HCT116 (cell line): Measurements from ENCODE around the gene EIF2D. TPM values are rescaled to one million over a fixed set of nuclear protein-coding genes. Genes with fewer than 3 reads are reported as not detected.

ENCODE experiments used
- ATAC-seq: fragments of 200-7000 bp; cut with Tn5 transposase; 2 replicates; pipeline ENCODE4 v1.9.1; 2020; ENCODE audit warnings: mild to moderate bottlenecking, moderate library complexity
- BruUV-seq: library from RNA; stranded (reverse); fragments of 400-500 nt; replicated peaks from 2 replicates; lab custom pipeline; 2021; lab: Mats Ljungman, UMichigan
- CTCF ChIA-PET: fragments of 300-600 bp; sonication (Branson Sonifier 250); formaldehyde crosslinking; loops from one replicate; lab custom pipeline; 2021; ENCODE audit warnings: antibody characterized with exemption; lab: Charles Lee
- POLR2A ChIA-PET: fragments of 300-600, 350-600 bp; sonication (Branson Sonifier 250); formaldehyde crosslinking; loops from one replicate; lab custom pipeline; 2021; ENCODE audit warnings: antibody characterized with exemption; lab: Charles Lee
- RAD21 ChIA-PET, 2 experiments: fragments of 300-600 bp; sonication (Branson Sonifier 250); formaldehyde crosslinking; loops; one replicate each; lab custom pipeline; 2023; ENCODE audit warnings: low total read pairs in 2 of 2; ENCODE audit not compliant: uncharacterized antibody in 2 of 2, unreplicated experiment in 2 of 2, low non-redundant PET in 1 of 2; lab: Charles Lee
- DNase-seq: peaks from one replicate; pipeline ENCODE4 v3.0.0-alpha.2; 2010; ENCODE audit warnings: low read depth, low spot score
- H2AFZ ChIP-seq: fragments of 200-600 bp; shearing (Covaris generic), sonication (generic); 2 replicates; pipeline ENCODE4 v1.6.1; 2017; ENCODE audit warnings: low read depth, mixed run types, mixed read lengths, antibody characterized with exemption, low read length; ENCODE audit not compliant: poor library complexity, severe bottlenecking
- H3K27ac ChIP-seq: 2 replicates; pipeline ENCODE4 v1.5.1; 2012; ENCODE audit warnings: low read depth, low read length
- H3K27me3 ChIP-seq: fragments of 200-600 bp; sonication (generic); 2 replicates; pipeline ENCODE4 v1.6.1; 2016; ENCODE audit warnings: mixed run types, low read length, mixed read lengths; ENCODE audit not compliant: insufficient read depth
- H3K36me3 ChIP-seq, 2 experiments: fragments of 200-500 bp in 1 of 2; fragments of 200-600 bp in 1 of 2; sonication (Bioruptor generic) in 1 of 2; sonication (generic) in 1 of 2; 2 replicates each; pipeline versions ENCODE4 v1.5.1 to v1.6.1; 2014 to 2016; ENCODE audit warnings: low read length in 2 of 2, inconsistent platforms in 1 of 2, mixed read lengths in 1 of 2, mixed run types in 1 of 2; ENCODE audit not compliant: insufficient read depth in 2 of 2, control insufficient read depth in 1 of 2
- H3K4me1 ChIP-seq, 2 experiments: fragments of 200-600 bp in 1 of 2; sonication (generic) in 1 of 2; 2 replicates each; pipeline versions ENCODE4 v1.5.1 to v1.6.1; 2012 to 2017; ENCODE audit warnings: low read length in 2 of 2, inconsistent platforms in 1 of 2, mild to moderate bottlenecking in 1 of 2, mixed read lengths in 1 of 2, mixed run types in 1 of 2, moderate library complexity in 1 of 2; ENCODE audit not compliant: insufficient read depth in 2 of 2, control insufficient read depth in 1 of 2
- H3K4me2 ChIP-seq: fragments of 200-600 bp; sonication (generic); 2 replicates; pipeline ENCODE4 v1.6.1; 2017; ENCODE audit warnings: mixed run types, low read length, mixed read lengths
- H3K4me3 ChIP-seq, 2 experiments: fragments of 200-600 bp in 1 of 2; sonication (generic) in 1 of 2; replicated peaks in 1 of 2; 2 replicates each; pipeline ENCODE4 v1.5.1; 2011 to 2016; ENCODE audit warnings: low read length in 2 of 2, control low read depth in 1 of 2, low read depth in 1 of 2, mild to moderate bottlenecking in 1 of 2, mixed read lengths in 1 of 2, mixed run types in 1 of 2
- H3K79me2 ChIP-seq: fragments of 200-600 bp; sonication (generic); 2 replicates; pipeline ENCODE4 v1.6.1; 2017; ENCODE audit warnings: mild to moderate bottlenecking, mixed run types, low read length, moderate library complexity, mixed read lengths; ENCODE audit not compliant: insufficient read depth
- H3K9ac ChIP-seq: fragments of 200-600 bp; sonication (generic); 2 replicates; pipeline ENCODE4 v1.6.1; 2016; ENCODE audit warnings: low read length, mixed read lengths
- H3K9me2 ChIP-seq: fragments of 200-600 bp; sonication (generic), shearing (Covaris generic); 2 replicates; pipeline ENCODE4 v1.6.1; 2017; ENCODE audit warnings: mixed run types, mild to moderate bottlenecking, moderate library complexity; ENCODE audit not compliant: insufficient read depth
- H3K9me3 ChIP-seq, 2 experiments: fragments of 200-500 bp in 1 of 2; fragments of 200-600 bp in 1 of 2; sonication (Bioruptor generic) in 1 of 2; sonication (generic) in 1 of 2; 2 replicates each; pipeline ENCODE4 v1.6.1; 2014 to 2017; ENCODE audit warnings: low read length in 2 of 2, mixed read lengths in 2 of 2, inconsistent platforms in 1 of 2, low read depth in 1 of 2, mild to moderate bottlenecking in 1 of 2, mixed run types in 1 of 2, moderate library complexity in 1 of 2; ENCODE audit not compliant: control insufficient read depth in 1 of 2, insufficient read depth in 1 of 2
- H4K20me1 ChIP-seq: fragments of 200-600 bp; sonication (generic), shearing (Covaris generic); 2 replicates; pipeline ENCODE4 v1.6.1; 2017; ENCODE audit warnings: mixed run types, mild to moderate bottlenecking, moderate library complexity; ENCODE audit not compliant: insufficient read depth
- ATF3 ChIP-seq: IDR thresholded peaks from 2 replicates; pipeline ENCODE4 v1.6.1; 2012
- CEBPB ChIP-seq: IDR thresholded peaks from 2 replicates; pipeline ENCODE4 v1.6.1; 2012; ENCODE audit warnings: low read depth
- CTCF ChIP-seq, 3 experiments: fragments of 200-600 bp in 1 of 3; sonication (generic) in 1 of 3; IDR thresholded peaks in 2 of 3; conservative IDR thresholded peaks in 1 of 3; 2 replicates each; pipeline ENCODE4 v1.5.1; 2012 to 2017; ENCODE audit warnings: low read depth in 2 of 3, low read length in 2 of 3, antibody characterized with exemption in 1 of 3, borderline replicate concordance in 1 of 3, control low read depth in 1 of 3, mild to moderate bottlenecking in 1 of 3, mixed read lengths in 1 of 3, mixed run types in 1 of 3, moderate library complexity in 1 of 3; ENCODE audit not compliant: insufficient read depth in 1 of 3
- EGR1 ChIP-seq: IDR thresholded peaks from 2 replicates; pipeline ENCODE4 v1.6.1; 2012; ENCODE audit warnings: low read depth
- ELF1 ChIP-seq: IDR thresholded peaks from 2 replicates; pipeline ENCODE4 v1.6.1; 2012; ENCODE audit warnings: low read depth, borderline replicate concordance
- EZH2 ChIP-seq: fragments of 200-600 bp; sonication (generic); IDR thresholded peaks from 2 replicates; pipeline ENCODE4 v1.6.1; 2017; ENCODE audit warnings: antibody characterized with exemption, mixed run types
- EZH2phosphoT487 ChIP-seq: fragments of 200-600 bp; IDR thresholded peaks from 2 replicates; pipeline ENCODE4 v1.6.1; 2018; ENCODE audit warnings: antibody characterized with exemption, borderline replicate concordance
- FOSL1 ChIP-seq: IDR thresholded peaks from 2 replicates; pipeline ENCODE4 v1.6.1; 2012; ENCODE audit warnings: low read depth
- JUND ChIP-seq: IDR thresholded peaks from 2 replicates; pipeline ENCODE4 v1.6.1; 2012
- POLR2A ChIP-seq: IDR thresholded peaks from 2 replicates; pipeline ENCODE4 v1.7.0; 2011; ENCODE audit warnings: borderline replicate concordance; ENCODE audit not compliant: insufficient read depth, insufficient read length; ENCODE audit errors: extremely low read depth
- POLR2AphosphoS5 ChIP-seq: IDR thresholded peaks from 2 replicates; pipeline ENCODE4 v1.6.1; 2011; ENCODE audit warnings: mild to moderate bottlenecking, low read depth, low read length, moderate library complexity
- RAD21 ChIP-seq: IDR thresholded peaks from 2 replicates; pipeline ENCODE4 v1.6.1; 2012; ENCODE audit warnings: low read depth, mild to moderate bottlenecking
- SRF ChIP-seq: IDR thresholded peaks from 2 replicates; pipeline ENCODE4 v1.6.1; 2012; ENCODE audit warnings: low read depth
- TCF7L2 ChIP-seq: IDR thresholded peaks from 2 replicates; pipeline ENCODE4 v1.7.0; 2011; ENCODE audit warnings: borderline replicate concordance, inconsistent platforms; ENCODE audit not compliant: insufficient read depth, insufficient read length; ENCODE audit errors: extremely low read depth
- YY1 ChIP-seq: IDR thresholded peaks from 2 replicates; pipeline ENCODE4 v1.6.1; 2011; ENCODE audit warnings: low read length, low read depth, moderate library complexity, mild to moderate bottlenecking; ENCODE audit not compliant: insufficient replicate concordance; ENCODE audit errors: extremely low read depth
- ZFX ChIP-seq: fragments of 450-650 bp; IDR thresholded peaks from 2 replicates; pipeline ENCODE4 v1.6.1; 2017
- ZNF274 ChIP-seq: fragments of 200-500 bp; sonication (Bioruptor generic); IDR thresholded peaks from 2 replicates; pipeline ENCODE4 v1.6.1; 2014; ENCODE audit warnings: mild to moderate bottlenecking, low read depth, low read length, inconsistent platforms
- intact Hi-C: fragments of 100-400 bp; cut with micrococcal nuclease; formaldehyde crosslinking; loops from 2 replicates; pipeline ENCODE4 v1.10.0; 2022
- total RNA-seq: library from RNA; stranded (reverse); gene quantifications from one replicate; pipeline ENCODE4 v1.2.1, GENCODE V29; 2021; ENCODE audit not compliant: unreplicated experiment
- TF ChIP-seq, protein P1 (sequence below): IDR thresholded peaks from 2 replicates; pipeline ENCODE4 v1.6.1; 2012; ENCODE audit warnings: low read depth
- TF ChIP-seq, protein P2 (sequence below): IDR thresholded peaks from 2 replicates; pipeline ENCODE4 v1.6.1; 2011; ENCODE audit warnings: mild to moderate bottlenecking, low read length, moderate library complexity; ENCODE audit not compliant: insufficient replicate concordance; ENCODE audit errors: extremely low read depth

Gene EIF2D
- total RNA-seq, 1 experiment from 2014 or later: 54.8 TPM

DNA sequence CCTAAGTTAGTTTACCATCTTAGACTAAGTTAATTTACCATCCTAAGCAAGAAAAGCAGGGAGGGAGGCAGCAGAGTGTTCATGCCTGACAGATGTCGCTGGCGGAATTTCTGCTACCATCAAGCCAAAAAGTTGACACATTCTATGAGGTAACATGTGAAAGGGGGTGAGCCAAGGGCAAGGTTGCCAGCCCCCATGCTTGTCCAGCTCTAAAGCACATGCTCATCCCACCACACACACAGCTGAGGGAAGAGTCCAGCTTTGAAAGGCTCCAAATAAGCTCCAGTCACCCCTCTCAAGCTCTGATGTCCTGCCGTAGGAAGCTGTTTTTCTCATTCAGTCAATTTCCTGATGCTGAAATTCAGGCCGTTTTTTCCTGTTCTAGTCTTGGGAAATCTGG, 46.3 kb downstream of the EIF2D start:
- Histone ChIP-seq H3K9me2 (no peaks in the 10 kb centered on the region), H3K4me2 (no peak overlapping the region), H3K9ac (no peak overlapping the region), H3K79me2 (no peaks in the 10 kb centered on the region), H3K36me3 (no peaks in the 10 kb centered on the region), H2AFZ (no peak overlapping the region), H3K4me3 (no peak overlapping the region), H4K20me1 (no peaks in the 10 kb centered on the region), H3K9me3 (no peaks in the 10 kb centered on the region), H3K27ac (no peak overlapping the region), H3K4me1 (no peaks in the 10 kb centered on the region), H3K27me3 (no peaks in the 10 kb centered on the region)
- DNase-seq: no peak
- no TSS peak for BruUV-seq
- intact Hi-C loops: no loop called here
- ChIA-PET POLR2A (no interaction called here), CTCF (no interaction called here), RAD21 (no interaction called here)
- no peak for TF ChIP-seq CEBPB
- no peak for TF ChIP-seq FOSL1
- TF ChIP-seq, protein P1, sequence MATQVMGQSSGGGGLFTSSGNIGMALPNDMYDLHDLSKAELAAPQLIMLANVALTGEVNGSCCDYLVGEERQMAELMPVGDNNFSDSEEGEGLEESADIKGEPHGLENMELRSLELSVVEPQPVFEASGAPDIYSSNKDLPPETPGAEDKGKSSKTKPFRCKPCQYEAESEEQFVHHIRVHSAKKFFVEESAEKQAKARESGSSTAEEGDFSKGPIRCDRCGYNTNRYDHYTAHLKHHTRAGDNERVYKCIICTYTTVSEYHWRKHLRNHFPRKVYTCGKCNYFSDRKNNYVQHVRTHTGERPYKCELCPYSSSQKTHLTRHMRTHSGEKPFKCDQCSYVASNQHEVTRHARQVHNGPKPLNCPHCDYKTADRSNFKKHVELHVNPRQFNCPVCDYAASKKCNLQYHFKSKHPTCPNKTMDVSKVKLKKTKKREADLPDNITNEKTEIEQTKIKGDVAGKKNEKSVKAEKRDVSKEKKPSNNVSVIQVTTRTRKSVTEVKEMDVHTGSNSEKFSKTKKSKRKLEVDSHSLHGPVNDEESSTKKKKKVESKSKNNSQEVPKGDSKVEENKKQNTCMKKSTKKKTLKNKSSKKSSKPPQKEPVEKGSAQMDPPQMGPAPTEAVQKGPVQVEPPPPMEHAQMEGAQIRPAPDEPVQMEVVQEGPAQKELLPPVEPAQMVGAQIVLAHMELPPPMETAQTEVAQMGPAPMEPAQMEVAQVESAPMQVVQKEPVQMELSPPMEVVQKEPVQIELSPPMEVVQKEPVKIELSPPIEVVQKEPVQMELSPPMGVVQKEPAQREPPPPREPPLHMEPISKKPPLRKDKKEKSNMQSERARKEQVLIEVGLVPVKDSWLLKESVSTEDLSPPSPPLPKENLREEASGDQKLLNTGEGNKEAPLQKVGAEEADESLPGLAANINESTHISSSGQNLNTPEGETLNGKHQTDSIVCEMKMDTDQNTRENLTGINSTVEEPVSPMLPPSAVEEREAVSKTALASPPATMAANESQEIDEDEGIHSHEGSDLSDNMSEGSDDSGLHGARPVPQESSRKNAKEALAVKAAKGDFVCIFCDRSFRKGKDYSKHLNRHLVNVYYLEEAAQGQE: no peak
- TF ChIP-seq YY1: no peak
- TF ChIP-seq ELF1: no peak
- TF ChIP-seq EGR1: no peak
- no peak for TF ChIP-seq POLR2A
- TF ChIP-seq JUND: no peak
- no peak for TF ChIP-seq POLR2AphosphoS5
- TF ChIP-seq, protein P2, sequence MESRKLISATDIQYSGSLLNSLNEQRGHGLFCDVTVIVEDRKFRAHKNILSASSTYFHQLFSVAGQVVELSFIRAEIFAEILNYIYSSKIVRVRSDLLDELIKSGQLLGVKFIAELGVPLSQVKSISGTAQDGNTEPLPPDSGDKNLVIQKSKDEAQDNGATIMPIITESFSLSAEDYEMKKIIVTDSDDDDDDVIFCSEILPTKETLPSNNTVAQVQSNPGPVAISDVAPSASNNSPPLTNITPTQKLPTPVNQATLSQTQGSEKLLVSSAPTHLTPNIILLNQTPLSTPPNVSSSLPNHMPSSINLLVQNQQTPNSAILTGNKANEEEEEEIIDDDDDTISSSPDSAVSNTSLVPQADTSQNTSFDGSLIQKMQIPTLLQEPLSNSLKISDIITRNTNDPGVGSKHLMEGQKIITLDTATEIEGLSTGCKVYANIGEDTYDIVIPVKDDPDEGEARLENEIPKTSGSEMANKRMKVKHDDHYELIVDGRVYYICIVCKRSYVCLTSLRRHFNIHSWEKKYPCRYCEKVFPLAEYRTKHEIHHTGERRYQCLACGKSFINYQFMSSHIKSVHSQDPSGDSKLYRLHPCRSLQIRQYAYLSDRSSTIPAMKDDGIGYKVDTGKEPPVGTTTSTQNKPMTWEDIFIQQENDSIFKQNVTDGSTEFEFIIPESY: no peak
- TF ChIP-seq RAD21: no peak
- TF ChIP-seq CTCF (IDR thresholded peaks at IDR 0.05 in 2 of 3, conservative IDR thresholded peaks at IDR 0.05 in 1 of 3; ENCODE audit: borderline replicate concordance in 1 of 3, insufficient read depth in 1 of 3, low read depth in 2 of 3, low read length in 2 of 3): no peak
- no peak for TF ChIP-seq SRF
- no peak for TF ChIP-seq EZH2phosphoT487
- no peak for TF ChIP-seq EZH2
- no peak for TF ChIP-seq ZNF274
- no peak for TF ChIP-seq TCF7L2
- TF ChIP-seq ZFX: no peak
- no peak for TF ChIP-seq ATF3
- ATAC-seq: no peak
